NT2/D1 (cell line): ENCODE measurements around the gene NDUFC2.

ENCODE experiments used
- DNase-seq: peaks from one replicate; pipeline ENCODE4 v3.0.0-alpha.2; 2011; ENCODE audit warnings: low read depth, low spot score
- H3K27me3 ChIP-seq: 2 replicates; pipeline ENCODE4 v1.6.0; 2011; ENCODE audit warnings: mild to moderate bottlenecking; ENCODE audit not compliant: insufficient read length, insufficient read depth
- H3K36me3 ChIP-seq: 2 replicates; pipeline ENCODE4 v1.6.1; 2011; ENCODE audit warnings: mild to moderate bottlenecking, low read length, mixed read lengths; ENCODE audit not compliant: insufficient read depth, insufficient read length
- H3K4me1 ChIP-seq: 2 replicates; pipeline ENCODE4 v1.5.1; 2011; ENCODE audit not compliant: insufficient read depth, insufficient read length
- H3K4me3 ChIP-seq: 2 replicates; pipeline ENCODE4 v1.5.1; 2011; ENCODE audit warnings: low read depth; ENCODE audit not compliant: insufficient read length
- H3K9ac ChIP-seq: 2 replicates; pipeline ENCODE4 v1.6.0; 2011; ENCODE audit warnings: low read depth; ENCODE audit not compliant: insufficient read length
- H3K9me3 ChIP-seq: 2 replicates; pipeline ENCODE4 v1.5.1; 2011; ENCODE audit warnings: mild to moderate bottlenecking, low read length; ENCODE audit not compliant: insufficient read depth
- SUZ12 ChIP-seq: IDR thresholded peaks from 2 replicates; pipeline ENCODE4 v1.6.1; 2011; ENCODE audit not compliant: insufficient read length, insufficient read depth; ENCODE audit errors: extremely low read depth
- YY1 ChIP-seq: IDR thresholded peaks from 2 replicates; pipeline ENCODE4 v1.6.1; 2011; ENCODE audit not compliant: insufficient read length, insufficient read depth
- ZNF274 ChIP-seq: IDR thresholded peaks from 2 replicates; pipeline ENCODE4 v1.6.1; 2011; ENCODE audit warnings: mild to moderate bottlenecking, low read depth, low read length

Gene NDUFC2

DNA sequence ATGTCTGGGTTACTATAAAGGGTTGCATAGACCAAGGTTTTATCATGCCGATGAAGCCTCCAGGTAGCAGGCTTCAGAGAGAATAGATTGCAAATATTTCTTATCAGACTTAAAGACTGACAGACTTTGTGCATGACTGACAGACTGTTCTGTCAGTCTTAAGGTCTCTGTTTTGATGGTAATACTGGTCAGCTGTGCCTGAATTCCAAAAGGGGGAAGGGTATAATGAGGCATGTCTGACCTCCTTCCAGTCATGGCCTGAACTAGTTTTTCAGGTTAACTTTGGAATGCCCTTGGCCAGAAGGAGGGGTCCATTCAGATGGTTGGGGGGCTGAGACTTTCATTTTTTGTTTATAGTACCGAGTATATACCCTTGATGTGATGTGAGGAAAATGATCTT lies 51.9 kb downstream of the NDUFC2 start:
- no peak for DNase-seq
- TF ChIP-seq SUZ12 = no peak

DNA sequence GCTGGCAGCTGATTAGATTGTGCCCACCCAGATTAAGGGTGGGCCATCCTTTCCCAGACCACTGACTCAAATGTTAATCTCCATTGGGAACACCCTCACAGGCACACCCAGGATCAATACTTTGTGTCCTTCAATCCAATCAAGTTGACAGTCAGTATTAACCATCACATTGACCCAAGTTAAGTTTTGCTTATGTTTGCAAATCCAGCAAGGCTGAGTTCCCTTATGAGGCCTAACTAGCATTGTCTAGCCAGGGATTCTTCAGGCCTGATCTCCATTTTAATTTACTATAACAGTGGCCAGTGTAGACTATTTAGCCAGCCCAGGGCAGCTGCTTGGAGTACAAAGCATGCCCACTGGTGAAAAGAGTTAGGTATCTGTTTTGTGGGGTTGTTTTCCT lies 54.3 kb downstream of the NDUFC2 start:
- H3K27me3 ChIP-seq = no peaks in the 10 kb centered on the region
- TF ChIP-seq SUZ12 = no peak
- TF ChIP-seq YY1 = no peak
- no peak for TF ChIP-seq ZNF274
- no peak overlapping the region for H3K4me3 ChIP-seq
- DNase-seq = no peak
- H3K9ac ChIP-seq = no peak overlapping the region
- no peaks in the 10 kb centered on the region for H3K9me3 ChIP-seq
- peaks cover 1% of the 10 kb centered on the region for H3K4me1 ChIP-seq
- no peaks in the 10 kb centered on the region for H3K36me3 ChIP-seq

More for the DNA sequence above, 51.9 kb downstream of the NDUFC2 start:
- H3K27me3 ChIP-seq = no peaks in the 10 kb centered on the region
- peaks cover 5% of the 10 kb centered on the region for H3K4me1 ChIP-seq
- no peaks in the 10 kb centered on the region for H3K36me3 ChIP-seq
- H3K4me3 ChIP-seq = no peak overlapping the region
- H3K9ac ChIP-seq = no peak overlapping the region
- no peaks in the 10 kb centered on the region for H3K9me3 ChIP-seq

DNA sequence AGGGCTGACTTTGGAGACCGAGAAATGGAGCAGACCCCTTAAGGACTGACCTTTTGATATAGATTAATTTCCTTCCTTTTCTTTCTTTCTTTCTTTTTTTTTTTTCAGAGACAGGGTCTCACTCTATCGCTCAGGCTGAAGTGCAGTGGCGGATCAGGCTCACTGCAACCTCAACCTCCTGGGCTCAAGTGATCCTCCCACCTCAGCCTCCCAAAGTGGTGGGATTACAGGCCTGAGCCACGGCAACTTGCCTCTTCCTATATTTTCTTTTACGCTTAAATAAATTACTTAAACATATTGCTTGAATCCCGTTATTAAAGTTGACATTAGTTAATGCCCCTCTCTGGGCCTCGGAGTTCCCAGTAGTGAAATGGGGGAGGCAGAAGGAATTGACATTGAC lies 56.2 kb downstream of the NDUFC2 start:
- Histone ChIP-seq H3K27me3 (no peaks in the 10 kb centered on the region), H3K36me3 (no peaks in the 10 kb centered on the region), H3K9me3 (no peaks in the 10 kb centered on the region), H3K4me1 (no peaks in the 10 kb centered on the region), H3K4me3 (peak overlapping the region; percentile 37), H3K9ac (peak overlapping the region; percentile 64)
- DNase-seq = no peak
- TF ChIP-seq SUZ12 (no peak), YY1 (no peak), ZNF274 (no peak)

DNA sequence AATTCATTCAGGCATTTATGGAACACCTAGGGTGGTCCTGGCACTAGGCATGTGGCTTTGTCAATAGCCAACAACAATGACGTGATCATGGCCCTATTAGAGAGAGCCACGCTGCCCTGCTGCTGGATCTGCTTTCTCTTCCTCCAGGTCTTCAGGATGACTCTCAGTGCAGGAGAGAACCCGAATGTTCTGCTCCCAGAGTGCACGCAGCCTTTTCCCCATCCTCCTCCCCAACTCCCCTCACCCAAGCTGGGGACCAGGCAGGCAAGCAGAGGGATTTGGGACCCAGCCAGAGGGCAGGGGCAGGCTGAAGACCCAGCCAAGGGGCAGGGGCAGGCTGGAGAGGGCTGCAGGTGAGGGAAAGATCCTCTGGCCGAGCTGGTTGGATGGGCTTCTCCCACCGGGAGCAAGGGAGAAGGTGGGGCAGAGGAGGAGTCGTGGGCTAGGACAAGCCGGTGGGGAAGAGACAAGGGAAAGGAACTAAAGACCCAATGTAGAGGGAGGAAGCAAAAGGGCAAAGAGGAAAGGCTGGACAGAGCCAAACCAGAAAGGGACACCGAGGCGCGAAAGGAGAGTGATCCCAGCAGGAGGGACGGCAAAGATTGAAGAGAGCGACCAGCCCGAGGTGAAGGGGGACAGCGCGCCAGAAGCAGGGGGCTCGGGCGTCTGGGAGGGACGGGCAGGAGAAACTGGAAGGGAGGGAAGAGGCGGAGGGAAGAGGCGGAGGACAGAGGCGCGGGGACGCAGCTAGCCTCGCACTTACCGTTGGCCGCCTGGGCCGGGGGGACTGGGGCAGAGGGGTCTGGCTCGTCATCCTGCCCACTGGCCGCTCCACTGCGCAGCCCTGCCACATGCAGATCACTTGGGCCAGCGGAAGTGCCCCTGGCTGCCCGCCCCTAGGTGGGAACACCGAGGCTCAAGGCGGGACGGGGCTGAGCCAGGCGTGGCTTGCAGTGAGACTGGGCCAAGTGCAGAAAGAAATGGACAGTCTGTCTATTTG lies 57.0 kb downstream of the NDUFC2 start, which contains the start of gene KCTD14:
TSS of gene KCTD14 (minus strand) at position 880 of the 1,000 bp plus-strand sequence. CDS start at position 853, 27 bp downstream.
- Histone ChIP-seq H3K9ac (peak within 1 kb of the TSS; percentile 64), H3K4me3 (peak within 1 kb of the TSS; percentile 37)
- no peak for DNase-seq

DNA sequence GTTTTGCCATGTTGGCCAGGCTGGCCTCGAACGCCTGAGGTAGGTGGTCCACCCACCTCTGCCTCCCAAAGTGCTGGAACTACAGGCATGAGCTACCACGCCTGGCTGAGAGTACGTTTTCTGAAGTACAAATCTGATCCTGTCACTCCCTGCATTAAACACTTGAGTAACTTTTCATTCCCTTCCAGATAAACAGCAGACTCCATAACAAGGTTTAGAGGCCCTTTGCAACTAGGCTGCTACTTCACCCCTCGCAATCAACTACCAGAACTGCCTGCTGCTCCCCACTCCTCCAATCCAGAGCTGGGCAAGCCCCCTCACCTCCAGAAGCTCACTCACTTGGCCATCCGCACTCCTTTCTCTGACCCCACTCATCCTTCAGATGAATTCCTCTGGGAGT lies 58.1 kb downstream of the NDUFC2 start:
- no peak for TF ChIP-seq YY1
- no peak for TF ChIP-seq SUZ12
- no peak for TF ChIP-seq ZNF274

More for the DNA sequence above, 57.0 kb downstream of the NDUFC2 start, which contains the start of gene KCTD14:
- no peak for TF ChIP-seq YY1
- TF ChIP-seq ZNF274 = no peak
- no peak for TF ChIP-seq SUZ12
- Histone ChIP-seq H3K9me3 (no peaks in the 10 kb centered on the region), H3K27me3 (no peaks in the 10 kb centered on the region), H3K4me1 (no peaks in the 10 kb centered on the region), H3K36me3 (no peaks in the 10 kb centered on the region)

DNA sequence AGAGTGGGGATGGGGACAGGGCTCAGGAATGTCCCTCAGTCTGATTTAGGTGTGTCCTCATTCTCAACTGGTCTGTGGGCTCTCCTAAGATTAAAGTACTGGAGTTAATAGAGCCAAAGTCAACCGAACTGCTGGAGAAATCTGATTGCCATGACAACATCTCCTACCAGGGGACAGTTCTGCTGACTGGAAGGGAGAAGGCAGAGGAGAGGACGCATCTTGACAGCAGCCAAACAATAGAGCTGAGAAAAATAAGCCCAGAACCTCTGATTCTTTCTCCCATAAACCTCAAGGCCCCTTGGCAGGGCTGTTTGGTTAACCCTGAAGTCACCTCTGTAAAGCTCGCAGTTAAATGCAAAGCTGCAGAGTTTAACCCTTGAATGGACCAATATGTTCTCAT lies 59.4 kb downstream of the NDUFC2 start:
- Histone ChIP-seq H3K4me3 (no peak overlapping the region), H3K9ac (no peak overlapping the region), H3K27me3 (no peaks in the 10 kb centered on the region), H3K9me3 (no peaks in the 10 kb centered on the region), H3K4me1 (no peaks in the 10 kb centered on the region), H3K36me3 (no peaks in the 10 kb centered on the region)
- no peak for DNase-seq
- TF ChIP-seq YY1 (no peak), SUZ12 (no peak), ZNF274 (no peak)

More for the DNA sequence above, 58.1 kb downstream of the NDUFC2 start:
- no peak for DNase-seq
- Histone ChIP-seq H3K4me3 (no peak overlapping the region), H3K9me3 (no peaks in the 10 kb centered on the region), H3K4me1 (no peaks in the 10 kb centered on the region), H3K27me3 (no peaks in the 10 kb centered on the region), H3K9ac (peak overlapping the region; percentile 42), H3K36me3 (no peaks in the 10 kb centered on the region)

DNA sequence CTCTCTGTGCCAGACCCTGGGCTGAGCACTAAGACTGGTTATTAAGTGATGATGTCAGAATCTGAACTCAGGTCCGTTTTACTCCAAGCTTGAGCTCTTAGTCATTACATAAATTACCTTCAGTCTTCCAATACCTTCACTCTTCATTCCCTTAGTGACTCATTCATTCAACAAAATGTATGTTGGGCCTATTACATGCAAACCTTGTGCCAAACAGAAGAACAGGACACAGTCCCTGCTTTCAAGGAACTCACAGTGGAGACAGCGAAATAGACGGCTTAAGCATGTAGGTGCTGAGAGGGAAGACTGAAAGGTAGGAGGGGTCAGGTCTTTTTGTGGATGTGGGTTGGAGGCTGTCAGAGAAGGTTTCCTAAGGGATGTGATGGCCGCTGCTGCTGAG lies 59.9 kb downstream of the NDUFC2 start:
- TF ChIP-seq ZNF274 (no peak), SUZ12 (no peak), YY1 (no peak)
- Histone ChIP-seq H3K9me3 (no peaks in the 10 kb centered on the region), H3K9ac (no peak overlapping the region), H3K4me1 (no peaks in the 10 kb centered on the region), H3K36me3 (no peaks in the 10 kb centered on the region), H3K4me3 (no peak overlapping the region), H3K27me3 (no peaks in the 10 kb centered on the region)
- no peak for DNase-seq
